Middle frontal gyrus (tissue), 1 donor: Measurements from ENCODE around the gene SOX18.

ENCODE experiments used
- DNase-seq: peaks from one replicate; pipeline ENCODE4 v3.0.0-alpha.2; 2015; ENCODE audit warnings: low spot score; ENCODE audit errors: extremely low spot score

The SOX18 gene

DNA sequence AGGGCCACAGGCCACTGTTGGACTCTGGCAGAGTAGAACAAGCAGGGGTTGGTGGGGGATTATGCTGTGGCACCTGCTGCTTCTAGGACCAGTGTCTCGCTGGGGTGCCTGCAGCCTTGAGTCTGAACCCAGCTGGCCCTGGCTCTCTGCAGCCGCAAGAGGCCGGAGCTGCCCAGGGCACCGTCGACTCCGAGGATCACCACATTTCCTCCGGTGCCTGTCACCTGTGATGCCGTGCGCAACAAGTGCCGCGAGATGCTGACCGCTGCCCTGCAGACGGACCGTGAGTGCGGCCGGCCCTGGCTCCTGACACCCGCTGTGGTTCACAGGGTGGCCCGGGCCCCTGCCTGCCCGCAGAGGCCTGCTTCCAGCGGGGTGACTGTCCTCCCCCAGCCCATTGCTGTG lies 19.8 kb upstream of the SOX18 start:
- DNase-seq = no peak

DNA sequence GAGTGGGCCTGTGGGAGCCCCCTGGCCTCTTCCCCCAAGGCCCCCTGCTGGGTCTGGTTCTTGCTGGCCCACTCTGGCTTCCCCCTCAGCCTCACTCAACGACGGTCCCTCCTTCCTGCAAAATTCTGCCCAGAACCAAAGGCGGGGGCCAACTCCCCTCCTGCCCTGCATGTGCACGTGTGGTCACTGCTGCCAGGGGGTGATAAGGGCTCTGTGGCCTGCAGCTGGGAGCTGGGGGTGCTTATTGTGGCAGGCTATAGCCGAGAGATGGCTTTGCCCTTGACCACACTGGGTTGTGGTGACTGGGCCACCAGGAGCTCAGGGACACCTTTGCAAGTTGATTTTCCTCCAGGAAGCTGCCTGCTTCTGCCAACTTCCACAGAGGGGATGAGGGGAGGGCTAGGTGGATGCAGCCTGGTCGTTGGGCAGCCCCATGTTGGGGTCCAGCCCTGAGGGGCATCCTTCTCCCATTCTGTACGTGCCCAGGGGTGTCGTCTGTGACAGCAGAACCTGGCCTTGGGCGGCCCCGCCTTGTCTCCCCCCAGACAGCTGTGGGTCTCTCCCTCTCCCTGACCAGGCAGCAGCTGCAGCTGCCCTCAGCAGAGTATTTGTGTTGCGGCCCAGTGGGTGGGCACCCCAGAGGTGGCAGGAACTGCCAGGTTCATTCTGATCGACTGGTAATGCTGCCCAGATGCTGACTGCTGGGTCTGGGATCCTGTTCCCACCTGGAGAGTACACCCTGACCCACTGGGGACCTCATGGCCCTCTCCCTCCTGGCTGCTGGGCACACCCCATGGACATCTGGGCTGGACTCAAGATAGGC lies 19.2 kb upstream of the SOX18 start:
- DNase-seq = no peak

DNA sequence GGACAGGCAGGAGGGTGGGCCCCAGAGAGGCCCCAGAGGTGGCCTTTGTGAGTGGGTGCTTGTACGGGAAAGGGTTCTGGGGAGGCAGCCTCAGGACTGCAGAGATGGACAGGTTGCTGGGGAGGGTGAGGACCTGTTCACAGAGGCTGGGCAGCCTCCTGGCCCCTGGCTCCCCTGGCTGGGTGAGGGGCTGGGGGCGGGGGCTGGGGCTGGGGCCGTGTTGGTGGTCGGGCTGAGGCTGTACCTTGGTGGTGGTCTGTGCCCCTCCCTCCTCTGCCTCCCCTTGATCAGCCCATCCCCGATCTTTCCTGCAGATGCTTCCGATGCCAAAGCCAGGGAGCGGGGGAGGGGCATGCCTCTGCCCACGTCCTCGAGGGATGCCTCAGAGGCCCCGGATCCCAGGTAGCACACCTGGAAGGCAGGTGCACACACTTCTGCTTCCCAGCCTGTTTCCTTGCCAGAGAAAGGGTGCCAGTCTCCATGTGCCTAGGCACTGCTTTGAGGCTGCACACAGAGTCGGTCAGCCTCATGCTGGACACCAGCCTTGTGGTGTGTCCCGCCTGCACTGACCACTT lies 18.4 kb upstream of the SOX18 start:
- no peak for DNase-seq

DNA sequence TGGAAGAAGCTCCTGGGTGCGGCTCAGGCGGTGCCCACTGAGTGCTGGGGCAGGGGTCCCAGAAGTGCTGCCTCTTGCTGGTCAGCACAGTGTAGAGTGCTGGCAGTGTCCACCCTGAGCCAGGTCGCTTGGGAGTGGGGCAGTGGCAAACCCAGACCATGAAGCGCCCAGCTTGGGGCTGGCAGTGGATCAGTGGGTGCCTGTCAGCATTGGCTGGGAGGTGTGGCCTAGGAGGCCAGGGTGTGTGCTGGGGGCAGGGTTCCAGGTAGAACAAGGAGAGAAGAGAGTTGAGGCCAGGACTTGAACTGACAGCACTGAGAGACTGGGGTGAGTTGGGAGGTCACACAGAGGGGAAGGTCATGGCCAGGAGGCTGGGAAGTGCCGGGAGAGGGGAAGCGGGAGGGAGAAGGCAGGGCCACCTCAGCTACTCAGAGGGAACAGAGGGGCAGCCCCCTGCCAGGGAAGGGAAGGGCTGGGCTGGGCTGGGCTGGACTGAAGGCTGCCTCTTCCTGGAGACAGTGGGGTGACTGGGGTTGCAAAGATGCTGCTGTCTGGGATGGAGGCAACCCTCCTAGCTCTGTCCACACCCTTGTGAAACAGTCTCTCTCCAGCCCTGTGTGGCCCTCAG lies 17.7 kb upstream of the SOX18 start:
- no peak for DNase-seq

DNA sequence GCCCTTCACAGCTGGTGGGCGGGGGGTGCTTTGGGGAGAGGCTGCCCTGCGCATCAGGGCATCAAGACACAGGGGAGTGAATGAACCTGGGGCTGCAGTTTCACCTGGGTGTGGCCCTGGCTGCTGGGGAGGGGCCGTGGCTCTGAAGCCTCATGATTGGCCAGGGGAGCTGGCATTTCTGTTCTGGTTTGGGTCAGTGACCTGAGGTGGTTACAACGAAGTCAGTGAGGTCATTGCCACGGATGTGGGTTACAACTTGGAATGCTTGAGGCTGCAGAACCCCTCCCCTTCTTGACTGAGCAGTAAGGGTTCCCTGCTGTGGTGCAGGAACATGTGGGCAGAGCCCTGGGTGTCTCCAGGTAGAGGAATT lies 16.5 kb upstream of the SOX18 start:
- DNase-seq = no peak

DNA sequence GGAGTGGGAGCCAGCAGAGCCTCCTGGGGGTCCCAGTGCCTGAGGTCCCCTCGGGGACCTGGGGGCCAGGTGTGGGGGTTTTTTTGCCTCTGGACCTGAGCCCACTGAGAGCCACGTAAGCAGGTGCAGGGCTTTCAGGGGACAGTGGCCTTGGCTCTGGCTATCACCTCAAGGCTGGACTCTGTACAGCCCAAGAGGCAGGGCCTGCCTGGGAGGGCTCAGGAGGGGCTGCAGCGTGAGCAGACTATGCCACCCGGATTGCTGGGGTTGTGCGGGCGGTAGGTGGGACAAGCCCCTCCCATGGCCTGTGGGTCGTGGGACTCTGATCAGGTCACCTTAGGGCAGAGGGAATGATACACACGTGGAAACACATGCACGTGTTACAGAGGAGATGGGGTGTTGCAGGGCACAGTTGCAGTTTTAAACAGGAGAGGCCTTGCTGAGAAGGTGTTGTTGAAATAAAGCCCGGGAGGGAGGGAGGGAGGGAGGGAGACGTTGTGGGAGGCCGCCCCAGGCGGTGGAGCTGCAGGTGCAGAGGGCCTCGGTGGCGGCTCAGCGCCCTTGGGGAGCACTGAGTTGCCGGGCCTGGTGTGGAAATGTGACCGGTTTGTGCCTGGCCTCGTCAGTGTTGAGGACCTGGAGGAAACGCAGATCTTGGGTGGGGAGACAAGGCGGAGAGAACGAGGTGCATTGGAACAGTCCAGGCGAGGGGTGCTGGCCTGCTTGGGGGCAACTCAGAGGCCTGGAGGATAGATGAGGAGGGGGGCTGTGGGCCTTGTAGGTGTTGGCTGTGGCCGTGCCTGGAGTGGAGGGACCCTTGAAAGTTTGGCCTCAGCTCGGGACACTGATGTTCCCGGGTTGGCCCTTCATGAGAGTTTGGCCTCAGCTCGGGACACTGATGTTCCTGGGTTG lies 15.9 kb upstream of the SOX18 start:
- no peak for DNase-seq

DNA sequence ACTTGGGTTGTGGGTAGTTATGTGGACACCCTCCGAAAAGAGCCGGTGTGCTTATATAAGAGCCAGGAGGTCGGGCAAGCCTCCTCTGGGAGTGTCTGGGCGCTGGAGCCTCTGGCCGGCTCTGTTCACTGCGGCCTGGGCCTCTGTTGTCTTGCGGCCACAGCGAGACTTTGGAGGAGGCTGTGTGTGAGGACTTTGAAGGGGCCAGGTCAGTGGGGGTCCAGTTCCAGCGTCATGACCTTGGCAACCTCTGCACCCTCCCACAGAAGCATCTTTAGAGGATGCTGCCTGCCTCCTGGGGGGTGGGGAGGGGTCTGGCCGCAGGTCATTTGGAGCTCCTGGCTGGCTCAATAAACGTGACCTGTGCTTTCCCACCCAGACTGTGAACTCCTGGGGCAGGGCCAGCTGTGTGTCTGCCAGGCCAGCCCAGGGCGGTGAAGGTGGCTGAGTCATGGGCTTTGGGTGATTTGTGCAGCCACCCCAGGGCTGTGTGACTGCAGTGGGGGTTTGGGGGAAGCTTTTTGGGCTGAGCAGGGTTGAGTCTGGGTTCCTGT lies 14.8 kb upstream of the SOX18 start:
- DNase-seq = no peak

DNA sequence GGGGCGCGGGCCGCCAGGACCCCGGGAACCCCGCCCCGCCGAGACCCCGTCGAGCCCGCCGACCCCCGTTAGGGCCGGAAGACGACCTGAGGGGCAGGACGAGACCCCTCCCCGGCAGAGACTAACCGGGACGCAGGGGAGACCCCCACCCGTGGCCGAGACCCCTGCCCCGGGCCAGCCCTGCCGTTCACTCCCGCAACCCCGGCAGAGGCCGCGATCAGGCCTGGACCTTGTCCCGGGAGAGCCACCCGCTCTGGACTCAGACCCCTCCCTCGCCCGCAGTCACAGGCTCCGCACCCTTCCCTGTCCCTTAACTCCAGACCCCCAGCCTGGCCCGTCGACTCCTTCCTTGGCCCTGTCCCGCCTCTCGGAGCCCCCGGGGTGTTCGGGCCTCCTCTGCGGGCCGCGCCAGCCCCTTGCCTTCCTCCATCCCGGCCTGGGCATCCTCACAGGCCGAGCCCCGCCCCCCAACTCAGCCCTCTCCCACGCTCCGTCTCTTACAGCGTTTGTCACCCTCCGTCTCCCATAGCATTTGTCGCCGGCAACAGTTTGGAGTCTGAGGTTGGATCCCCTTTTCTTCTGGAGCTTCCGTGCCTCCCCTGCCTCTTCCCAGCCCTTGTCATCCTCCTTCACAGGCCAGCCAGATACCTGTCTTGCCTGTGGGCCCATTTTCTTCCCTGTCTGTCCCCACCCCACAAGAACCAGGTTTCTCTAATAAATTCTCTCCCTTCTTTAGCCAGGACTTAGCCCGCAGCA lies 14.1 kb upstream of the SOX18 start:
- DNase-seq = no peak

DNA sequence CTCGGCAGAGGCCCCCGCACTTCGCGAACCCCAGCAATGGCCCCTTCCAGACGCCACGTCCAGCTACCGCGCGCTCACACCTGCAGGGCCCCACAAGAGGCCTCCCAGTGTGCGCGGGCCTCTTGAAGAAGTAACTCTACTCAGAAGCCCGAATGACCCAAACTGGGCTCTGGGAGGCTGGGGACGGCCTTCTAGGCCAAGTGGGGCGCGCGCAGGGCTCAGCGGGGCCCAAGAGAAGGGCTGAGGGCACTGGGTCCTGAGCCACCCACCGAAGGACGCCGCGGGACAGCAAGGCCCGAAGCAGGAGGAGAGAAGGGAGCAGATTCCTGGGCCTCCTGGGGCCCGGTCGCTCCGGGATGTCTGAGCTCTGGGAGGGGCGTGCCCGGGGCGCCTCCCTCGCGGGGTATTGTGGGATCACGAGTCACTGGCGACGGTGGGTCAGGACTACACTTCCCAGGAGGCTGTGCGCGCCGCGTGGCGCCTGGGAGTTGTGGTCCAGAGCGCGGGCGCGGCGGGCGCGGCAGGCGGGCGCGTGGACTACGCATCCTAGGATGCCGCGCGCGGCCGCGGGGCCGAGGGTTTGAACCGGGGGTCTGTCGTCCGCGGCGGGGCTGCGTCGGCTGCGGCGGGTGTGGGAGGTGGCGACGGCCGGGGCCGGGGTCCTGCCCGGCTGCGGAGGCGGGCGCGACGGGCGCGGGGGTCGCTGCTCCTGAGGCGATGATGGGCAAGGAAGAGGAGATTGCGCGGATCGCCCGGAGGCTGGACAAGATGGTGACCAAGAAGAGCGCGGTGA lies 13.4 kb upstream of the SOX18 start, which contains the start of gene TCEA2:
Gene TCEA2, plus strand, starts transcription at position 603 of the 793 bp plus-strand sequence. Its CDS starts 115 bp downstream, at position 718.
- DNase-seq = peak; percentile 93

DNA sequence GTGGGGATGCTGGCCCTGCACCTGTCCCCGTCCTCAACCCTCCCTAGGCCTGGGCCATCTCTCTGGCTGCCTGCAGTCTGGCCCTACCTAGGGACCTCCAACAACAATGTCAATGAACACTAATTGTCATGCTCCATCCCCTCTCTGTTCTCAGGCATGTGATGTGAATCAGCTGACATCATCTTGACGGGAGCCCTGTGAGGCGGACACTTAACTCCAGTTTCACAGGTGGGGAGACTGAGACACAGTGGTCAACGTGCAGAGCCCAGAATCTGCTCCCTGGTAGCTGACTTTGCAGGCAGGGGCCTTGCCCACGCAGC lies 12.8 kb upstream of the SOX18 start:
- DNase-seq = no peak

DNA sequence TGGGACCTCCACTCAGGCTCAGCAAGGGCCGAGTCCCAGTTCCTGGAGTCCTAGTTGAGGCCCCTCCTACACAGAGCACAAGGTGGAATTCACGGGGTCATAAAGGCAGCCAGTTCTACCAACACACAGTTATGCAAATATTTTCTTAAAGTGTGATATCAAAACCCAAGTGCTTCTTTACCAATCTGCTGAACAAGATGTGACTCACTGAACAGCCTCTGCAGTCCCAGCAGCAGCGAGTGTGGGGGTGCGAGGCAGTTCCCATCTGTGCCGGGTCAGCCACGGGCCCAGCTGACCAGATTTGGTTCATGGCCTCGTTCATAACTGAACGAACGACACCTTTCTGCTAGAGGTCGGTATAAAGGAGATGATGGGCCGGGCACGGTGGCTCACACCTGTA lies 9.1 kb upstream of the SOX18 start:
- no peak for DNase-seq

DNA sequence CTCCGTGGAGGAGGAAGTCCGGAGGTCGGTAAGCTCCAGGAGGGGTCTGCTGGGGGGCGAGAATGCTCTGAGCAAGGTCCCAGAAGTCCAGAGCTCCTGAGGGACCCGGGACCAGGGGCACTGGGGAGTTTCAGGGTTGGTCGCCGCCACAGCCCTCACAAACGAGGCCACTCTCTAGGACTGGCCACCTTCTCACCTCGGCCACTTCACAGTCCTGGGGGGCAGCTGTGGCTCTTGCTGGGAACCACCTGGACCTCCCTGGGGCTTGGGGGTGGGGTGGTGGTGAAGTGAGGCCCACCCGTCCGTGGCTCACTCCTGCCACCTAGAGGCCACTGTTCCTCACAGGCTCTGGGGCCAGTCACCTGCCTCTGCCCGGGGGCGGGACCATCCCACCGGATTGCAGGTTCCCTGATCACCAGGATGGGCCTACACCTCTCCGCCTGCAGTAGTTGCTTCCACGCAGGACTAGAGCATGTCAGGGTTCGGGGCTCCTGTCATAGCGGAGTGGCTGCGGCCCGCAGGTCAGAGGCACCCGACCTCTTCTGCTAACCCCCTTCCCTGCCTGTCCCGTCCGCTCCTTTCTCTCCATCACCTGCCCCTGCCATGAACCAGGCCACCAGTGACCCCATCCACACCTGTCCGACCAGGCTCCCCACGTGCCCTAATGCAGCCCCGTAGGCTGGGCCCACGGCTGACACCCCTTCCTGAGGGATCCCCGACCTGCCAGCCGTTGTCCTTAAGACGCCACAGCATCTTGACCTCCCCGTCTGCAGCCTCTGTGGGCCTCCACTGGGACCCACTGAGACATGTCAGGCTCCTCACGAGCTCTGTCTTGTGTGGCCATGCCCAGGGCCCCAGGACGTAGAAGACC lies 8.4 kb upstream of the SOX18 start:
- no peak for DNase-seq

DNA sequence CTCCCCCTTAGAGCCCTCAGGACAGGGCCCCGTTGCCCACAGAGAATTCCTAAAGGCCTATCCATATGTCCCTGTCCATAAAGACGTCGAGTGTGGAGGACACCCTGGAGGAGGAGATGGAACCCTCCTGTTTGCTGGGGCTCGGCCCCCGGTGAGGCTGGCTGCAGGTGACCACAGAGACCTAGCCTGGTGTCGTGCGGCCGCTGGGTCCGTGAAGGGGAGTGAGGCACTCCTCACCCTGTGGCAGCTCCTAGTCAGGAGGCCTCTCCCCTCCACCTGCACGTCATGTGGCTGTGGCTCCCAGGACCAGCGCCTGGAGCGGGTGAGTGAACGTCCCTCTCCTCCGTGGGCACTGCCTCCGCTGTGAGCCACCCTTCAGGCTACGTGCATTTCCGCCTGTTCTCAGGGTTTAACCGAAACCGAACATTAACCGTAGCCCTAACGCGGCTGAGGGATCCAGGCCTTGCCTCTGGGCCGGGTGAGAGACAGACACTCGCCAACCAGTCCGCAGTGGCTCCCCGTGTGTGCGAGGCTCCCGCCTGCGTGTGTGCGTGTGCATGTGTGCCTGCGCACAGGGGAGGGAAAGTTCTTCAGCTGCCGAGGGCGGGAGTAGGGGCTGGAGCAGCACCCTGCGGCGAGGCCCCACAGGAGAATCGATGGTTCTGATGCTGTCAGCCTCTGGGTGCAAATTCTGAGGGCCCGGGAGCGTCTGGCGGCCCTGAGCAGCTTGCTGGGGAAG lies 7.6 kb upstream of the SOX18 start:
- no peak for DNase-seq

DNA sequence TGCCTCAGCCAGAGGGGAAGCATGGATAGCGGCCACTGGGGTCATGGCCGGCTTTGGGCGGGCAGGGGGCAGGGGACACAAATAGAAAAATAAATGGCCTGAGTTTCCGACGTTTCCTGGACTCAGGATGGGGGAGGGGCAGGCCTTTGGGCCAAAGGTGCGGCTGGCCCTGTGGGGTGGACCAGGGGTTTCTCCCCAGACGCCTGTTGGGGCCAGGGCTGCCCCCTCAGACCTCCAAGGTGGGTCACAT lies 7.1 kb upstream of the SOX18 start:
- no peak for DNase-seq

DNA sequence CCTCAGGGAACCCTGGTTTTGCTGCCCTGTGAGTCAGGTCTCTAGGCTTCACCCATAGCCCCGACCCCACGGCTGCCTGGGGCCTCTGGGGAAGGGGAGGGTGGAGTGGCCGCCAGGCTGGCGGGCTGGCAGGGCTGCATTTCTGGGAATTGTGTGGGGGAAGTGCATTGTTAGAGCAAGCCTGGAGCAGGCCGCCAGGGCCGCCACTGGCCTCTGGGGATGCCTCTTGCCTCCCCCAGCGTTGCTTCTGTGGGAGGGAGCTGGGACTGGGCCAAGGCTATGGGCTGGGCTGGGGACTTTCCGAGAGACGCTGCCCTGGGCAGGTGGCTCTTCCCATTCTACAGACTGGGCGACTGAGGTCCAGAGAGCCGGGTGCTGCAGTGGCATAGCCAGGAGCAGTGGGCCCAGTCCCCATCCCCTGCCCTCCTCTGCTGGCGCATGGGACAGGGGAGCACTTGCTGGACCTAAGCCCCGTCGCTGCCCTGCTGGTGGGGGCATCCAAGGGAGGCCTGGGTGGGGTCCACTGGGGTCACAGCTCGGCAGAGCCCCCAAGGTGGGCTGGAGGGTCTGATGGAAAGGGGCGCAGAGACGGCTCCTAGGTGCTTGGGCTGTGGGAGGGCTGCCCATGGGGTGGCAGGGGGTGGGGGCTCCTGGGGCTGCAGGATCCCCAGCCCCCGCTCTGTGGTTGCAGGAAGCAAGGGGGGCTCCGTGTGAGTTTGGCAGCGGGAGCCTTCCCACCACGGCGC lies 6.6 kb upstream of the SOX18 start:
- no peak for DNase-seq

DNA sequence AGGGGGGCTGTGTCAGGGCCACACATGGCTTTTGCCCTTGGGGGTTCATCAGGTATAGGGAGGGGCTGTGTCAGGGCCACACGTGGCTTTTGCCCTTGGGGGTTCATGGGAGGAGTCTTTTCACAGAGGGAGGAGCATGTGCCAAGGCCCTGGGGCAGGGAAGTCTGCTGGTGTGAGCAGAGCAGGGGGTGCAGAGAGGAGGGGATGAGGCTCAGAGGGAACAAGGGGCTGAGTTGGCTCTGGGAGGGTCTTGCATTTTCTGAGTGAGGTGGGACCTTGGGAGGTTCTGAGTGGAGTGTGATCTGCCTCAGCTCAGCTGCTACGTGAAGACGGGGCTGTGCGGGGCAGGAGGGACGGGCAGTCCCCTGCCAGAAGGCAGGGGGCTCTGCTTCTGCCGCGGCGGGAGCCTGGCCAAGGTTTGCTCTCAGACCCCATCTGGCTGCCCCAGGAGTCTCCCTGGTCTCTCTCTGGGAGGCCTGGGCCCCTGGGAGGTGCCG lies 6.0 kb upstream of the SOX18 start:
- no peak for DNase-seq

DNA sequence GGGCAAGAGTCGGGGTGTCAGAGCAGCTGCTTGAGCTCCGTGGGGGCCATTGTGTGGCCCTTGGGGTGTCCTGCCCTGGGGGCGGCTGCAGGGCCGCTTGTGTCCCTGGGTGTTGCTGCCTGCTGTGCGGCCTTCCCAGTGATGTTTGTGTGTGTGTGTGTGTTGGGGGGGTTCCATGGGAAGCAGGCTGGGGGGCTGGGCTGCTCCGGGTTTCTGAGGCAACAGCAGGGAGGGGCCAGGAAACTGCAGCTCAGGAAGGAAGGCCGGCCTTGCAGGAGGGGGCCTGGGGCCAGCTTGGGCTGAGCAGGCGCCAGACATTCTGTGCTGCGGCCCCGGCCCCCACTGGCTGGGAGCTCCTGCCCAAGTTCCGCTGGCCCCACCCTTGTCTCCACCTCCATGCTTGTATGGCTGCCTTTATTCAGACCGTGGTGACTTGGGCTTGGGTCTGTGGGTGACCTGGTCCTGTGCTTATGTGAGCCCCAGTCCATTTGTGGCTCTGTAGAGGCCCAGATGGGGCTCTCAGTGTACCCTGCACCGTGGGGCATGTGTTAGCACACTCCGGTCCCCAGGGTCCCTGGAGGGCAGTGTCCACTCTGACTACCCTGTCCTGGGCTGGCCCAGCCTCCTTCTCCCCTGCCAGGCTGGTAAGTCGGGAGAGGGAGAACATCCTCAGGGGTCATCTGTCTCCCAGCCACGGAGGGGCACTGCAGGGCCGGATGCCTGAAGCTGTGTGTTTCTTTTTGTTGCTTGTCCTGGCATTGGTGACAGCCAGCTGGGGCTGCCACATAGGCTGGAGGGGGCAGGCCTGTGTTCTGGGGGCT lies 4.6 kb upstream of the SOX18 start:
- no peak for DNase-seq
